ENCODE measurements around the gene ACBD4. TPM values are rescaled to one million over a fixed set of nuclear protein-coding genes. Genes with fewer than 3 reads are reported as not detected.

ACBD4 gene
- total and polyA plus RNA-seq, 7 experiments from 2014 or later = 12.3 to 59.5 (median 19.8) TPM

GRCh38 chr17:45107293-45108010, 28.0 kb upstream of the ACBD4 start:
- H3K36me3 ChIP-seq (ENCODE audit: control insufficient read depth in 2 of 3, insufficient read depth in 3 of 3, low read length in 3 of 3) = peaks cover 0 to 64% (median 0%) of the 10 kb centered on the region in 3 experiments

DNA sequence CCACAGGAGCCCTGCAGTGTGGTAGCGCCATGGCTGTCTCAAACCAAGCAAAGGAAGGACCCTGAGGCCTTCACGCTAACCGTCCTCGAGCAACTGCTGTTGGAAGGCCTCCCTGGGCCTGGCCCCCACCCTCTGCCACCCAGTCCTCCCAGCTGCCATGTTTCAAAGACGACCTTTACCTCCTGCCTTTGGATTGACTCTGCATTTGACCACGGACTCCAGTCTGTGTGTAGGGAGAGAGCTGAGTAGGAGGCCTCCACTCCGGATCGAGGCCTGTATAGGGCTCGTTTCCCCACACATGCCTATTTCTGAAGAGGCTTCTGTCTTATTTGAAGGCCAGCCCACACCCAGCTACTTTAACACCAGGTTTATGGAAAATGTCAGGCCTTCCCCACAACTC, 27.4 kb upstream of the ACBD4 start:
- Mint-ChIP-seq H3K9me3 (no peaks in the 10 kb centered on the region), H3K36me3 (peaks cover 4 to 22% (median 8%) of the 10 kb centered on the region in 5 donors)
- ATAC-seq = no peak

More at GRCh38 chr17:45107293-45108010, 28.0 kb upstream of the ACBD4 start:
- Mint-ChIP-seq H3K36me3 (peaks cover 7 to 26% (median 9%) of the 10 kb centered on the region in 5 donors), H3K4me1 (no peaks in the 10 kb centered on the region), H3K4me3 (no peak overlapping the region), H3K27me3 (no peaks in the 10 kb centered on the region), H3K27ac (peak overlapping the region in 2 of 9 donors; percentile 51 to 52), H3K9me3 (no peaks in the 10 kb centered on the region)
- DNase-seq (no peak), ATAC-seq (no peak)
- intact Hi-C loops (cut with micrococcal nuclease) = no loop called here
- Histone ChIP-seq H3K27ac (ENCODE audit: low read depth, low read length) (no peak overlapping the region), H3K27me3 (ENCODE audit: control insufficient read depth in 2 of 2, insufficient read depth in 2 of 2, low read length in 2 of 2) (no peaks in the 10 kb centered on the region), H3K9me3 (ENCODE audit: control insufficient read depth in 2 of 3, low read length in 3 of 3) (no peaks in the 10 kb centered on the region), H3K4me1 (ENCODE audit: control insufficient read depth in 2 of 2, insufficient read depth in 2 of 2, low read length in 2 of 2) (no peaks in the 10 kb centered on the region), H3K4me3 (ENCODE audit: low read length) (no peak overlapping the region)
- ChIA-PET POLR2A (no interaction called here), CTCF (no interaction called here)

GRCh38 chr17:45108595-45109521, 26.6 kb upstream of the ACBD4 start:
- no peaks in the 10 kb centered on the region for H3K4me1 Mint-ChIP-seq
- no peak for ATAC-seq
- CTCF ChIA-PET = interaction anchor here (1.2 to 1.3 kb wide), 2 partner anchors 9 to 95 kb away, joined by 5 to 10 read pairs; no protein-coding TSS in a partner anchor
- intact Hi-C loops (cut with micrococcal nuclease) = no loop called here
- DNase-seq = no peak
- H3K36me3 Mint-ChIP-seq = peaks cover 0 to 16% (median 8%) of the 10 kb centered on the region in 5 donors
- Histone ChIP-seq H3K27me3 (ENCODE audit: control insufficient read depth in 2 of 2, insufficient read depth in 2 of 2, low read length in 2 of 2) (no peaks in the 10 kb centered on the region), H3K36me3 (ENCODE audit: control insufficient read depth in 2 of 3, insufficient read depth in 3 of 3, low read length in 3 of 3) (peaks cover 0 to 50% (median 0%) of the 10 kb centered on the region in 3 experiments), H3K9me3 (ENCODE audit: control insufficient read depth in 2 of 3, low read length in 3 of 3) (no peaks in the 10 kb centered on the region), H3K4me1 (ENCODE audit: control insufficient read depth in 2 of 2, insufficient read depth in 2 of 2, low read length in 2 of 2) (no peaks in the 10 kb centered on the region), H3K4me3 (ENCODE audit: low read length) (no peak overlapping the region), H3K27ac (ENCODE audit: low read depth, low read length) (no peak overlapping the region)
- H3K4me3 Mint-ChIP-seq = no peak overlapping the region
- peak overlapping the region in 5 of 9 donors; percentile 30 to 59 (median 33) for H3K27ac Mint-ChIP-seq
- no peaks in the 10 kb centered on the region for H3K27me3 Mint-ChIP-seq
- no peaks in the 10 kb centered on the region for H3K9me3 Mint-ChIP-seq
- POLR2A ChIA-PET = interaction anchor here (0.6 kb wide), 1 partner anchor 36 kb away, joined by 3 read pairs; no protein-coding TSS in a partner anchor

More for the DNA sequence above, 27.4 kb upstream of the ACBD4 start:
- no peaks in the 10 kb centered on the region for H3K27me3 Mint-ChIP-seq
- no peak for DNase-seq
- Histone ChIP-seq H3K36me3 (ENCODE audit: control insufficient read depth in 2 of 3, insufficient read depth in 3 of 3, low read length in 3 of 3) (peaks cover 0 to 58% (median 0%) of the 10 kb centered on the region in 3 experiments), H3K9me3 (ENCODE audit: control insufficient read depth in 2 of 3, low read length in 3 of 3) (no peaks in the 10 kb centered on the region), H3K4me3 (ENCODE audit: low read length) (no peak overlapping the region), H3K4me1 (ENCODE audit: control insufficient read depth in 2 of 2, insufficient read depth in 2 of 2, low read length in 2 of 2) (no peaks in the 10 kb centered on the region), H3K27ac (ENCODE audit: low read depth, low read length) (no peak overlapping the region), H3K27me3 (ENCODE audit: control insufficient read depth in 2 of 2, insufficient read depth in 2 of 2, low read length in 2 of 2) (no peaks in the 10 kb centered on the region)
- H3K4me1 Mint-ChIP-seq = no peaks in the 10 kb centered on the region
- POLR2A ChIA-PET = no interaction called here
- peak overlapping the region in 3 of 9 donors; percentile 14 to 51 (median 33) for H3K27ac Mint-ChIP-seq
- H3K4me3 Mint-ChIP-seq = no peak overlapping the region
- CTCF ChIA-PET = no interaction called here
- intact Hi-C loops (cut with micrococcal nuclease) = no loop called here

DNA sequence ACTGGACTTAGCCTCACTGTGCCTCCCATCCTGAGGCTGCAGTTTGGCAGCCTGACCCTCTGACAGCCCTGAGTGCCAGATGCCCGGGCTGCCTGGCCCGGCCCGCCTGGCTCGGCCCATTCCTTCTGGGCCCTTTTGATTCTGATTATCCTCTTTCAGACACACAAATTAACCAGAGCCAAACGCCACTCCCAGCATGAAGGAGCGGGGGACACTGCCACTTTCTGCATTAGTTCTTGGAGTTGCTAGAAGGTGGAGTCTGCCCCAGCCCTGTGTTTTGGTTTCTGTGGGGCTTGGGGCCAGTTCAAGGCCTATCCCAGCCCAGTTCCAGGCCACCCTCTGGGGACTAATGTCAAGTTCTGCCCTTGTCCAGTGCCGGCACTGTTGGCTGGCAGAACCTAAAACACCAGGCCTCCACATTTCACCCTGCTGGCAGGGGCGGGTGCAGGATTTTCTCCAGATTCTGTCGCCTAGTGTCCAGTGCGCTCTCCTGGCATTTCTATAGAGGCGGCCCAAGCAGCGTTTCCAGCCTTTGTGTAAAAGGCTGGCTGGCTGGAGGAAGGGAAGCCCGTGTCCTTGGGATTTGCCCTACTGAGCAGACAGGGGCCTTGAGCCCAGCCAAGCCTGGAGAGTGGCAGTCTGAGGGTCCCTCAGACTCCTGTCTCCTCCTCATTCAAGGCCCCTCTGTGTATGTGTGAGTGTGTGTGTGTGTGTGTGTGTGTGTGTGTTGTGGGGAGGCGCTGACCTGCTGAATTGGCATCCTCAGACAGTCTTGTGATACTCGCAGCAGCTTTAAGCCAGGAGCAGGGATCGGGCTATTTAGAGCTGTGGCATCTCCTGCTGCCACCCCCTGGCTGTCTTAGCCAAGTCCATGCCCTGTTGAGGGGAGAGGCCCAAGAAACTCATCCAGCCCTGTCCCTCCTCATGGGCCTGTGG, 24.5 kb upstream of the ACBD4 start:
- CTCF ChIA-PET = no interaction called here
- no peaks in the 10 kb centered on the region for H3K9me3 Mint-ChIP-seq
- H3K4me1 Mint-ChIP-seq = no peaks in the 10 kb centered on the region
- Histone ChIP-seq H3K4me1 (ENCODE audit: control insufficient read depth in 2 of 2, insufficient read depth in 2 of 2, low read length in 2 of 2) (no peaks in the 10 kb centered on the region), H3K27me3 (ENCODE audit: control insufficient read depth in 2 of 2, insufficient read depth in 2 of 2, low read length in 2 of 2) (no peaks in the 10 kb centered on the region), H3K27ac (ENCODE audit: low read depth, low read length) (no peak overlapping the region), H3K9me3 (ENCODE audit: control insufficient read depth in 2 of 3, low read length in 3 of 3) (no peaks in the 10 kb centered on the region), H3K36me3 (ENCODE audit: control insufficient read depth in 2 of 3, insufficient read depth in 3 of 3, low read length in 3 of 3) (peaks cover 0 to 30% (median 0%) of the 10 kb centered on the region in 3 experiments), H3K4me3 (ENCODE audit: low read length) (no peak overlapping the region)
- peak overlapping the region in 1 of 9 donors; percentile 78 for H3K27ac Mint-ChIP-seq
- DNase-seq (no peak), ATAC-seq (no peak)
- peaks cover 0 to 8% (median 5%) of the 10 kb centered on the region in 5 donors for H3K36me3 Mint-ChIP-seq
- H3K27me3 Mint-ChIP-seq = no peaks in the 10 kb centered on the region
- POLR2A ChIA-PET = no interaction called here
- H3K4me3 Mint-ChIP-seq = no peak overlapping the region
- intact Hi-C loops (cut with micrococcal nuclease) = no loop called here

DNA sequence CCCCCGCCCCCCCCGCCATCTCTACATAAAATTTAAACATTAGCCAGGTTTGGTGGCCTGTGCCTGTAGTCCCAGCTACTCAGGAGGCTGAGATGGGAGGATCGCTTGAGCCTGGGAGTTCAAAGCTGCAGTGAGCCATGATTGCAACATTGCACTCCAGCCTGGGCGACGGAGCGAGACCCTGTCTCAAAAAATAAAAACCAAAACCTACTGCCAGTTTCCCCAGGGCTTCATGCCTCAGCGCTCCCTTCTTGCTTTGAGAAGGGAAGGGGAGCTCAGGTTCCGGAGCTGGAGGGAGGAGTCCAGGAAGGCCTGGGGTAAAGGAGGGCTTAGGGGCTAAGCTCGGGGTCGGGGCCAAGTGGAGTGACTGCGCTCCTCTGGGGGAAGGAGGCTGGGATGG, 23.6 kb upstream of the ACBD4 start:
- Histone ChIP-seq H3K27me3 (ENCODE audit: control insufficient read depth in 2 of 2, insufficient read depth in 2 of 2, low read length in 2 of 2) (no peaks in the 10 kb centered on the region), H3K9me3 (ENCODE audit: control insufficient read depth in 2 of 3, low read length in 3 of 3) (no peaks in the 10 kb centered on the region), H3K27ac (ENCODE audit: low read depth, low read length) (no peak overlapping the region), H3K4me1 (ENCODE audit: control insufficient read depth in 2 of 2, insufficient read depth in 2 of 2, low read length in 2 of 2) (no peaks in the 10 kb centered on the region), H3K36me3 (ENCODE audit: control insufficient read depth in 2 of 3, insufficient read depth in 3 of 3, low read length in 3 of 3) (peaks cover 0 to 21% (median 0%) of the 10 kb centered on the region in 3 experiments), H3K4me3 (ENCODE audit: low read length) (no peak overlapping the region)
- intact Hi-C loops (cut with micrococcal nuclease) = no loop called here
- POLR2A ChIA-PET = no interaction called here
- ATAC-seq (no peak), DNase-seq (no peak)
- Mint-ChIP-seq H3K9me3 (no peaks in the 10 kb centered on the region), H3K27ac (peak overlapping the region in 1 of 9 donors; percentile 30), H3K4me1 (no peaks in the 10 kb centered on the region), H3K4me3 (no peak overlapping the region), H3K27me3 (no peaks in the 10 kb centered on the region), H3K36me3 (peaks cover 0 to 5% (median 2%) of the 10 kb centered on the region in 5 donors)
- CTCF ChIA-PET = no interaction called here
